Measurements from ENCODE around the gene RIN2. TPM values are rescaled to one million over a fixed set of nuclear protein-coding genes. Genes with fewer than 3 reads are reported as not detected.

Gene RIN2
- total and polyA plus RNA-seq, 2 of the 13 experiments (the other 11 are each of a cell fraction or from before 2014, with no cell fraction given): 2.5 to 5.1 TPM

GRCh38 chr20:19757487-19758132, 448 bp upstream of the RIN2 start (continued):
- TF ChIP-seq SP140L (CRISPR knock-in tag; IDR thresholded peaks at IDR 0.05; ENCODE audit: borderline replicate concordance) (0 out of 2 replicates have a peak, but pooled peaks have one; percentile 59), CEBPZ (IDR thresholded peaks at IDR 0.05; ENCODE audit: low read length) (no peak), MAFG (CRISPR knock-in tag; IDR thresholded peaks at IDR 0.05) (no peak), ZSCAN25 (CRISPR knock-in tag; IDR thresholded peaks at IDR 0.05) (peak; percentile 96), POLR2G (IDR thresholded peaks at IDR 0.05; ENCODE audit: low read depth, low read length) (peak; percentile 43; the same call in 1 of the 2 replicates), CREBL2 (CRISPR knock-in tag; IDR thresholded peaks at IDR 0.05; ENCODE audit: borderline replicate concordance) (no peak), ZNF747 (CRISPR knock-in tag; IDR thresholded peaks at IDR 0.05; ENCODE audit: borderline replicate concordance) (peak; percentile 81; the same call in 1 of the 2 replicates), ZNF281 (CRISPR knock-in tag; IDR thresholded peaks at IDR 0.05; ENCODE audit: borderline replicate concordance) (peak; percentile 80; the same call in 1 of the 2 replicates), NFYC (CRISPR knock-in tag; IDR thresholded peaks at IDR 0.05) (0 out of 2 replicates have a peak, but pooled peaks have one; percentile 7), ARNT2 (CRISPR knock-in tag; IDR thresholded peaks at IDR 0.05; ENCODE audit: low read depth) (peak; percentile 80), ZNF816 (CRISPR knock-in tag; IDR thresholded peaks at IDR 0.05; ENCODE audit: borderline replicate concordance) (0 out of 2 replicates have a peak, but pooled peaks have one; percentile 52), NCOA2 (CRISPR knock-in tag; IDR thresholded peaks at IDR 0.05) (0 out of 2 replicates have a peak, but pooled peaks have one; percentile 21), MXI1 (IDR thresholded peaks at IDR 0.05; ENCODE audit: borderline replicate concordance, low read depth, low read length) (0 out of 3 replicates have a peak, but pooled peaks have one; percentile 4), TBX2 (CRISPR knock-in tag; IDR thresholded peaks at IDR 0.05; ENCODE audit: borderline replicate concordance) (peak; percentile 51; the same call in 1 of the 2 replicates), ZNF296 (CRISPR knock-in tag; conservative IDR thresholded peaks at IDR 0.05) (peak; percentile 2; the same call in 1 of the 2 replicates)
- TF ChIP-seq, protein P1, sequence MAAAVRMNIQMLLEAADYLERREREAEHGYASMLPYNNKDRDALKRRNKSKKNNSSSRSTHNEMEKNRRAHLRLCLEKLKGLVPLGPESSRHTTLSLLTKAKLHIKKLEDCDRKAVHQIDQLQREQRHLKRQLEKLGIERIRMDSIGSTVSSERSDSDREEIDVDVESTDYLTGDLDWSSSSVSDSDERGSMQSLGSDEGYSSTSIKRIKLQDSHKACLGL (CRISPR knock-in tag; IDR thresholded peaks at IDR 0.05): peak; percentile 86; the same call in 1 of the 2 replicates
- TF ChIP-seq, protein P2, sequence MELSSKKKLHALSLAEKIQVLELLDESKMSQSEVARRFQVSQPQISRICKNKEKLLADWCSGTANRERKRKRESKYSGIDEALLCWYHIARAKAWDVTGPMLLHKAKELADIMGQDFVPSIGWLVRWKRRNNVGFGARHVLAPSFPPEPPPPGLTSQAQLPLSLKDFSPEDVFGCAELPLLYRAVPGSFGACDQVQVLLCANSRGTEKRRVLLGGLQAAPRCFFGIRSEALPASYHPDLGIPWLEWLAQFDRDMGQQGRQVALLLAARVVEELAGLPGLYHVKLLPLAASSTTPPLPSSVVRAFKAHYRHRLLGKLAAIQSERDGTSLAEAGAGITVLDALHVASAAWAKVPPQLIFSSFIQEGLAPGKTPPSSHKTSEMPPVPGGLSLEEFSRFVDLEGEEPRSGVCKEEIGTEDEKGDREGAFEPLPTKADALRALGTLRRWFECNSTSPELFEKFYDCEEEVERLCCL (CRISPR knock-in tag; IDR thresholded peaks at IDR 0.05; ENCODE audit: borderline replicate concordance): 0 out of 2 replicates have a peak, but pooled peaks have one; percentile 54

Measured in HepG2 (cell line).